B cell (primary cell): ENCODE measurements around the gene OVOL3. TPM values are rescaled to one million over a fixed set of nuclear protein-coding genes. Genes with fewer than 3 reads are reported as not detected.

Experiments
- ATAC-seq: fragments of 200-7000 bp; cut with Tn5 transposase; one replicate; pipeline ENCODE4 v1.10.0; 2021; ENCODE audit warnings: low read depth, mild to moderate bottlenecking, moderate number of reproducible peaks, moderate library complexity
- CTCF ChIA-PET: fragments of 350-600 bp; sonication (Branson Sonifier 250); formaldehyde crosslinking; loops from one replicate; lab custom pipeline; 2021; ENCODE audit warnings: antibody characterized with exemption, inconsistent platforms; lab: Charles Lee
- POLR2A ChIA-PET: fragments of 350-600 bp; sonication (Branson Sonifier 250); formaldehyde crosslinking; loops from one replicate; lab custom pipeline; 2021; ENCODE audit warnings: antibody characterized with exemption; lab: Charles Lee
- DNase-seq: peaks from one replicate; pipeline ENCODE4 v3.0.0; 2013
- H2AFZ ChIP-seq: 2 replicates; pipeline ENCODE4 v1.6.1; 2012; ENCODE audit warnings: mild to moderate bottlenecking, low read depth, low read length; ENCODE audit not compliant: insufficient read depth, poor library complexity, severe bottlenecking
- H3K27ac ChIP-seq, 2 donors: 1 replicate in 1 of 2; 2 replicates in 1 of 2; pipeline ENCODE4 v1.5.1; 2012 to 2013; ENCODE audit warnings: low read length in 2 of 2, mild to moderate bottlenecking in 2 of 2, moderate library complexity in 1 of 2
- H3K27me3 ChIP-seq, 4 experiments: fragments of 200-600 bp in 1 of 4; sonication (generic) in 1 of 4; replicated peaks in 1 of 4; 1 replicate in 2 of 4; 2 replicates in 2 of 4; pipeline versions ENCODE4 v1.6.1 to v1.7.0; 2013 to 2016; ENCODE audit warnings: low read length in 3 of 4, mild to moderate bottlenecking in 2 of 4, mixed read lengths in 1 of 4, moderate library complexity in 1 of 4; ENCODE audit not compliant: insufficient read depth in 4 of 4, control insufficient read depth in 3 of 4; ENCODE audit errors: control extremely low read depth in 1 of 4
- H3K36me3 ChIP-seq, 2 experiments: replicated peaks in 1 of 2; 1 replicate in 1 of 2; 2 replicates in 1 of 2; pipeline versions ENCODE4 v1.6.1 to v1.7.1; 2013; ENCODE audit warnings: low read length in 1 of 2; ENCODE audit not compliant: insufficient read depth in 2 of 2, control insufficient read depth in 1 of 2; ENCODE audit errors: control extremely low read depth in 1 of 2, extremely low read depth in 1 of 2
- H3K4me1 ChIP-seq, 2 donors: fragments of 200-600 bp in 1 of 2; sonication (generic) in 1 of 2; 1 replicate in 1 of 2; 2 replicates in 1 of 2; pipeline versions ENCODE4 v1.5.1 to v1.6.1; 2013 to 2017; ENCODE audit warnings: low read length in 2 of 2; ENCODE audit not compliant: control insufficient read depth in 2 of 2, insufficient read depth in 2 of 2
- H3K4me2 ChIP-seq: replicated peaks from 2 replicates; pipeline ENCODE3; 2012; ENCODE audit warnings: mild to moderate bottlenecking, low read depth, low read length; ENCODE audit not compliant: poor library complexity, severe bottlenecking
- H3K4me3 ChIP-seq, 5 experiments: fragments of 200-600 bp in 1 of 5; sonication (generic) in 1 of 5; 1 replicate in 3 of 5; 2 replicates in 2 of 5; pipeline versions ENCODE4 v1.5.1 to v1.7.0; 2011 to 2016; ENCODE audit warnings: low read length in 4 of 5, mild to moderate bottlenecking in 4 of 5, low read depth in 2 of 5, control low read depth in 1 of 5, moderate library complexity in 1 of 5; ENCODE audit not compliant: insufficient read depth in 1 of 5; ENCODE audit errors: control extremely low read depth in 1 of 5, extremely low read depth in 1 of 5
- H3K79me2 ChIP-seq: fragments of 200-600 bp; sonication (generic); one replicate; pipeline ENCODE4 v1.6.0; 2016; ENCODE audit warnings: low read length; ENCODE audit not compliant: control insufficient read depth, insufficient read depth
- H3K9ac ChIP-seq: fragments of 200-600 bp; sonication (generic); 2 replicates; pipeline ENCODE4 v1.6.1; 2017; ENCODE audit warnings: mild to moderate bottlenecking, low read length, moderate library complexity
- H3K9me3 ChIP-seq, 3 donors: one replicate each; pipeline versions ENCODE4 v1.6.1 to v1.7.1; 2013; ENCODE audit warnings: low read length in 2 of 3; ENCODE audit not compliant: control insufficient read depth in 2 of 3, insufficient read depth in 1 of 3; ENCODE audit errors: control extremely low read depth in 1 of 3
- H4K20me1 ChIP-seq: 2 replicates; pipeline ENCODE4 v1.6.0; 2012; ENCODE audit warnings: mild to moderate bottlenecking, low read length; ENCODE audit not compliant: insufficient read depth, control insufficient read depth, poor library complexity, severe bottlenecking
- H3K27ac Mint-ChIP-seq: one replicate; pipeline ENCODE4 v1.8.0; 2021; ENCODE audit warnings: mixed read lengths
- H3K27me3 Mint-ChIP-seq: one replicate; pipeline ENCODE4 v1.8.0; 2021; ENCODE audit warnings: mixed read lengths
- H3K4me1 Mint-ChIP-seq: one replicate; pipeline ENCODE4 v1.8.0; 2021; ENCODE audit warnings: mixed read lengths
- H3K4me3 Mint-ChIP-seq: one replicate; pipeline ENCODE4 v1.8.0; 2021; ENCODE audit warnings: mixed read lengths
- H3K9me3 Mint-ChIP-seq: one replicate; pipeline ENCODE4 v1.8.0; 2022; ENCODE audit warnings: mixed read lengths; ENCODE audit not compliant: insufficient read depth
- CTCF ChIP-seq: fragments of 200-600 bp; IDR thresholded peaks from one replicate; pipeline ENCODE4 v1.8.0; 2022; ENCODE audit warnings: antibody characterized with exemption, mild to moderate bottlenecking
- EZH2 ChIP-seq: IDR thresholded peaks from 2 replicates; pipeline ENCODE4 v1.6.1; 2012; ENCODE audit warnings: borderline replicate concordance, low read depth, mild to moderate bottlenecking, moderate library complexity, low read length; ENCODE audit not compliant: insufficient read depth, poor library complexity, severe bottlenecking
- WGBS: methylation state at CpG from one replicate; pipeline ENCODE4 v1.1.5; 2013; ENCODE audit warnings: missing lambda C conversion rate; ENCODE audit not compliant: insufficient coverage; 5-methylcytosine and 5-hydroxymethylcytosine counted together
- intact Hi-C: fragments of 100-400 bp; cut with micrococcal nuclease; formaldehyde crosslinking; loops from one replicate; pipeline ENCODE4 v1.10.0; 2022
- polyA plus RNA-seq: library from polyadenylated mRNA; depleted of rRNA; stranded (reverse); fragments of >200 nt; gene quantifications from 2 replicates; pipeline ENCODE4 v1.2.3, GENCODE V29; 2012
- total RNA-seq, 2 donors: library from RNA; stranded (reverse); fragments of 120-200 nt in 1 of 2; gene quantifications; 1 replicate in 1 of 2; 2 replicates in 1 of 2; pipeline versions ENCODE4 v1.2.3 to v1.2.4, GENCODE V29; 2013 to 2022

OVOL3 gene
- total and polyA plus RNA-seq, 2 donors (not counting 1 experiment from before 2014, with no cell fraction given): not detected

GRCh38 chr19:36079389-36079945 is 31.5 kb upstream of the OVOL3 start:
- POLR2A ChIA-PET: no interaction called here

GRCh38 chr19:36081385-36081784 is 29.6 kb upstream of the OVOL3 start:
- Histone ChIP-seq H3K9ac (no peak overlapping the region), H3K27ac (no peak overlapping the region), H3K27me3 (no peaks in the 10 kb centered on the region), H3K4me3 (no peak overlapping the region), H3K4me1 (no peaks in the 10 kb centered on the region), H3K9me3 (no peaks in the 10 kb centered on the region), H3K4me2 (no peak overlapping the region), H4K20me1 (no peaks in the 10 kb centered on the region), H2AFZ (no peak overlapping the region), H3K79me2 (no peaks in the 10 kb centered on the region), H3K36me3 (peaks cover 0 to 6% of the 10 kb centered on the region in 2 experiments)
- Mint-ChIP-seq H3K9me3 (no peaks in the 10 kb centered on the region), H3K4me3 (no peak overlapping the region), H3K27ac (no peak overlapping the region), H3K27me3 (no peaks in the 10 kb centered on the region), H3K4me1 (no peaks in the 10 kb centered on the region)
- no peak for TF ChIP-seq CTCF
- no peak for TF ChIP-seq EZH2
- ChIA-PET POLR2A (no interaction called here), CTCF (no interaction called here)
- ATAC-seq (no peak), DNase-seq (no peak)
- intact Hi-C loops: no loop called here
- WGBS: 100% methylated on average over 3 of the region's 3 CpGs

More at GRCh38 chr19:36079389-36079945, 31.5 kb upstream of the OVOL3 start:
- Histone ChIP-seq H3K9me3 (no peaks in the 10 kb centered on the region), H4K20me1 (no peaks in the 10 kb centered on the region), H3K4me3 (no peak overlapping the region), H3K79me2 (no peaks in the 10 kb centered on the region), H3K4me1 (no peaks in the 10 kb centered on the region), H3K36me3 (peaks cover 0 to 6% of the 10 kb centered on the region in 2 experiments), H3K27me3 (no peaks in the 10 kb centered on the region), H2AFZ (no peak overlapping the region), H3K9ac (no peak overlapping the region), H3K27ac (no peak overlapping the region), H3K4me2 (no peak overlapping the region)
- ATAC-seq: no peak
- H3K4me1 Mint-ChIP-seq: no peaks in the 10 kb centered on the region
- no peak for DNase-seq
- H3K27ac Mint-ChIP-seq: no peak overlapping the region
- intact Hi-C loops: no loop called here
- H3K27me3 Mint-ChIP-seq: no peaks in the 10 kb centered on the region
- no peak overlapping the region for H3K4me3 Mint-ChIP-seq
- TF ChIP-seq CTCF (no peak), EZH2 (no peak)
- H3K9me3 Mint-ChIP-seq: no peaks in the 10 kb centered on the region
- WGBS: no CpG with 5 or more reads among the region's 3 CpGs
- CTCF ChIA-PET: interaction anchor here (1.1 kb wide), 1 partner anchor 49 kb away, joined by 3 read pairs; no protein-coding TSS in a partner anchor
